ENCODE results near the gene TMEM225.
"Not testable (repeated sequence)": the region's sequence is repeated elsewhere in the genome, so short reads cannot be mapped to it uniquely, and the experiment has no call there.

TMEM225 gene

DNA sequence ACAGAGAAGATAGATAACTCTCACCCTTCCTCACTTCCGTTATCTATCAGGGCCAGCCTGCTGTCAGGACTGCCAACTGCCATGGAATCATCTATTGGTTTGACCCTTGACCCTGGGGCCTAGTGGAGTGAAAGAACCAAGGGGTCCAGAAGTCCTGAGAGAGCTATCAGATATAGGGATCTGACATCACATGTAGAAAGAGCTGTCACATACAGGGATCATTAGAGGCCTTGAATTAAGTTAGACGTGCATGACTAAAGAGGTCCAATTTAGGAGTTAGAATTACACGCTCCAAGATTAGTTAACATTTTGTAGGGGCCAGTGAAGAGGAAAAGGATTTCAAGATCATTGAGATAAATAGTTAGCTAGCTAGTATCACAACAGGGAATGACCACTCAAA lies at the start of gene TMEM225:
Gene TMEM225 (minus strand): TSS at position 101 of the 400 bp plus-strand sequence. CDS start 245 bp downstream, outside the sequence.
- DNase-seq: no peak

DNA sequence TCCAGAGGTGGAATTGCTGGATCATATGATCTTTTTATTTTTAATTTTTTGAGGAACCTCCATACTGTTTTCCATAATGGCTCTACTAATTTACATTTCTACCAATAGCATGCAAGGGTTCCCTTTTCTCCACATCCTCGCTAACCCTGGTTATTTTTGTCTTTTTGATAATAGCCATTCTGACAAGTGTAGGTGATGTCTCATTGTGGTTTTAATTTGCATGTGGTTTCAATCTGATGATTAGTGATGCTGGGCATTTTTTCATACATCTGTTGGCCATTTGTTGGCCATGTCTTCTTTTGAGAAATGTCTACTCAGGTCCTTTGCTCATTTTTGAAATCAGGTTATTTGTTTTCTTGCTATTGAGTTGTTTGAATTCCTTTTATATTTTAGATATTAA lies 38.6 kb upstream of the TMEM225 start:
- DNase-seq: no peak

DNA sequence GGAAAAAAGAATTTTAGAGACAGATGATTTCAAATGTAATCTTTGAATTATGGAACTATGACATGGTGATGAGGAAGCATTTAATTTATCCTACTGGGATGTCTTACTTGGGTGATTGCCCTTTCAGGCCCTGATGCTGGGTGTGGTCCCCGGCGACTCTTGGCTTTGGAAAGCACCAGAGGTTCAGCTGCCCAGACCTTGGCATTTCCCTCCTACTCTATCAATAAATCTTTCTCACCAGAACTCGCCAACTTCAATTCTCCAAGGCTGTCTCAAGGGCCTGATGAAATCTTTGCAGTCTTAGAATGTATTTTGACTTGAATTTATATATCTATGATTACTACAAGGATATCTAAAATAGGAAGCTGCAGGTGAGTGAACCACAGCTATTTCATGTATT lies 35.5 kb upstream of the TMEM225 start:
- DNase-seq: no peak

DNA sequence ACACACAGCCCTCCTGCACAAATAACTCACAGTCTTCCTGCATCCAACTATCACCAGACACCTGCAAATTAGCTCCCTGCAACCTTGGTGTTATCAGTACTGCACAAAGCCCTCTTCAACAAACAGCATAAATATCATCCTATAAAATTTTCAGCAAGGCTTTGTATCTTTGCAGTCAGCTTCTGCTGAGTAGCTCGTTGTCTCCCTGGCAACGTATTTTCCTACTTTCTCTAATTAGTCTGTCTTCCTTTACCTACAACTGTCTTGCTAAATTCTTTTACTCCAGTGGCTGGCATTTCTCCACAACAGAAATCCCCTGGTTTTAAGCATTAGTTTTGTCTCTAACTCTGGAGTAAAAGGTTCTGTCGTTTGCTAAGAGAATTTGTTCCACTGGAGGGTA lies 20.4 kb upstream of the TMEM225 start:
- no peak for DNase-seq

DNA sequence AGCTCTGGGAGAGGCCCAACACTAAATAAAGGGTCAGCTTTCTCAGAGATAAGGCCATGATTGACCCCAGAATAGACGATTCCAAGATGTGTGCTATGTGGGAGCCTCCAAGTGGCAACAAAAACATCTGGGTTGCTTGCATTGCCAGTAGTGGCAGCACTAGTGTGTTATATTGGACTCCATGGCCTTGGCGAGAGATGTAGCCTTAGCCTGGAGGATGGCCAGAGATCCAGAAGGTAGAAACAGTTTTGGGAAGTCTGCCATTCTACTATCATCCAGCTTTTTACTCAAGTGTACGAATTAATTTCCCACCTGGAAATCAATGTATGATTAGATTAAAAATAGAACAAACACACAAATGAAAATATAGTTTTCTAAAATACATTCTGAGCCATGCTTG lies 19.5 kb upstream of the TMEM225 start:
- DNase-seq: no peak

GRCh38 chr11:123903932-123904331 lies 18.5 kb upstream of the TMEM225 start:
- no peak for DNase-seq

DNA sequence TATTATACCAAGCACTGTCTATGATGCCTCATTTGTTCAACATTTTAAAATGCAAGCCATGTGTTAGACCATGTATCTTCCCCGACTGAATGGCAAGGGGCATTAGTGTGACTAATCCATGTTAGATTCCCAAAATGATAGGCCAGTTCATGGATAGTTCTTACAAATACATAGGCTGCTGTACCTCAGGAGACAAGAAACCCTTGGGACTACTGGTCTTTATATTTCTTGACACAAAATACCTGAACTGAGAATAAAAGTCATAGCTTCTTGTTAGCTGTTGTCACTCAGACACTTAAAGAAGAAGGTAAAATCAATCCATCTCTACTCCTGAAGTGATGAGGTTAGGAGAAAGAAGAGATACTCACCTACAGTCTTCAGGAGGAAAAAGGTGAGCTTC lies 16.4 kb upstream of the TMEM225 start, which contains the start of gene OR8D4:
Gene OR8D4 (plus strand): TSS at position 301 of the 400 bp plus-strand sequence. CDS start 4,265 bp downstream, outside the sequence.
- DNase-seq: no peak

- no peak for DNase-seq
Measured at GRCh38 chr11:123899792-123900191, 14.3 kb upstream of the TMEM225 start.

DNA sequence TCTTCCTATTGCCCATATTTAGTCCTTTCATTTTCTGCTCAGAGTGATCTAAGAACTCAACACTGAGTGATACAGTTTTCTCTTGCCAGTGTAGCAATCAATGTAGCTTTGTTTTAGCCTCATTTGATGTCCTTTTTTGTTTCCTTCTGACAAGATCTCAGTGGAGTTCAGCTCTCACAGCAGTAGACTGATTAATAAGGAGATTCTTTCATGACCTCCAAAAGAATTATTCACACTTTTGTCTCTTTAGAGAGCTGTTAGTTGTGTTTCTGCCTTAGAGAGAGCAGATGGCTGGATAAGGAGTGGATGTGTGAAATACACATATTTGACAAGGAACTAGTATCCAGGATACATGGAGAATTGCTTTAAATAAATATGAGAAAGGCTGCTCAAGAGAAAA lies 6.6 kb upstream of the TMEM225 start:
- DNase-seq: no peak

DNA sequence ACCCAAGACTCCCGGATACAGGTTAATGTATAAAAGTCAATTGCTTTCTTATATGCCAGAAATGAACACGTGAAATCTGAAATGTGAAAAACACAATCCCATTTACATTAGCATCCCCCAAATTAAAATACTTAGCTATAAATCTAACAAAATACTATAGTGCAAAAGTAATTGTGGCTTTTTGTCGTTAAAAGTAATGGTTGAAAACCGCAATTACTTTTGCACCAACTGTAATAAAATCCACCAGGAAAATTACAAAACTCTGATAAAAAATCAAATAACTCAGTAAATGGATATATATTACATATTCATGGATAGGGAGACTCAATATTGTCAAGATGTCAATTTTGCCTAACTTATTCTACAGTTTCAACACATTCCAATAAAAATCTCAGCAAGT lies 4.6 kb downstream of the TMEM225 start:
- no peak for DNase-seq

DNA sequence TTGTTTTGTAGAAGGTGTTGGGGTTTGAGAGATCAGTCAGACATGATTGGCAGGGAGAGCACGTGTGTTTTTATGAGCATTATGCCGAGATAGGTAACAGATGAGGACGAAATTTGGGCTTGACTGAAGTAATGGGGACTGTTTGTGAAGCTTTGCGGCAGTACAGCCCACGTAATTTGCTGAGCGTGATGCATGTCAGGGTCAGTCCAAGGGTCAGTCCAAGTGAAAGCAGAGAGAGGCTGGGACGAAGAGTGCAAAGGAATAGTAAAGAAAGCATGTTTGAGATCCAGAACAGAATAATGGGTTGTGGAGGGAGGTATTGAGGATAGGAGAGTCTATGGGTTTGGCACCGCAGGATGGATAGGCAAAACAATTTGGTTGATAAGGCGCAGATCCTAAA lies 17.7 kb downstream of the TMEM225 start:
- not testable (repeated sequence) for DNase-seq

GRCh38 chr11:123865293-123865692 lies 20.2 kb downstream of the TMEM225 start:
- not testable (repeated sequence) for DNase-seq

- no peak for DNase-seq
Measured at GRCh38 chr11:123859731-123860130, 25.7 kb downstream of the TMEM225 start.

DNA sequence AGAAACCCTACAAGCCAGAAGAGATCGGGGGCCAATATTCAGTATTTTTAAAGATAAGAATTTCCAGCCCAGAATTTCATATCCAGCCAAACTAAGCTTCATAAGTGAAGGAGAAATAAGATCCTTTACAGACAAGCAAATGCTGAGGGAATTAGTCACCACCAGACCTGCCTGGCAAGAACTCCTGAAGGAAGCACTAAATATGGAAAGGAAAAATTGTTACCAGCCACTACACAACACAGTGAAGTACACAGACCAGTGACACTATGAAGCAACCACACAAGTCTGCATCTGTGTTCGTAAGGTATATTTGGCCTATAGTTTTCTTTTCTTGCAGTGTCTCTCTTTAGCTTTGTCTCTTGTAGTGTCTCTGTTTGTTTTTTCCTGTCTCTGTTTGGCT lies 29.0 kb downstream of the TMEM225 start:
- no peak for DNase-seq

DNA sequence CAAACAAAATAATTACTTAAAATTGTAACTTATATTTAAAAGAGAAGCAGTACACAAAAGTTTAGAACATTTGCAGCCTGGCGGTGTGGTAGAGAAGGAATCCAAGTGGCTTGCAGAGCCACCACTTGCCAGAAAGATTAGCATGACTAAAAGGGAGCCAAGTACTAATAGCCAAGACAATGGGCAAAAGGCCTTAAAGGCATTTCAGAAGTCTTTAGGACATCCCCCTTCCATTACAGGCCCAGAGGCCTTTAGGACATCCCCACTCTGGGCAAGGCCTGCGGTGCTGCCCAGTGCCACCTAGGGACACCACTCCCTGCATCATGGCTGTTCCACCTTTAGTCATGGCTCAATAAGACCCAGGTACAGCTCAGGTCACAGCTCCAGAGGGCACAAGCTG lies 32.4 kb downstream of the TMEM225 start:
- no peak for DNase-seq

DNA sequence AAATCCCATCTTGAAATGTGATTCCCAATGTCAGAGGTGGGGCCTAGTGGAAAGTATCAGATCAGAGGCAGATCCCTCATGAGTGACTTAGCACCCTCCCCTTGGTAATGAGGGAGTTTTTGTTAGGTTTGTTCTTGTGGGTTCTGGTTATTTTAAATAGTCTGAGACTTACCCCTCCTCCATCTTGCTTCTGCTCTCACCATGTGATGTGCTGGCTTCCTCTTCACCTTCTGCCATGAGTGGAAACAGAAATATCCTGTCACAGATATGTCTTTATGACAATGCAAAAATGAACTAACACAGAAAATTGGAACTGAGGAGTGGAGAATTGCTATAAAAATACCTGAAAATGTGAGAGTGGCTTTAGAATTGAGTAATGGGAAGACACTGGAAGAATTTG lies 33.1 kb downstream of the TMEM225 start:
- no peak for DNase-seq

DNA sequence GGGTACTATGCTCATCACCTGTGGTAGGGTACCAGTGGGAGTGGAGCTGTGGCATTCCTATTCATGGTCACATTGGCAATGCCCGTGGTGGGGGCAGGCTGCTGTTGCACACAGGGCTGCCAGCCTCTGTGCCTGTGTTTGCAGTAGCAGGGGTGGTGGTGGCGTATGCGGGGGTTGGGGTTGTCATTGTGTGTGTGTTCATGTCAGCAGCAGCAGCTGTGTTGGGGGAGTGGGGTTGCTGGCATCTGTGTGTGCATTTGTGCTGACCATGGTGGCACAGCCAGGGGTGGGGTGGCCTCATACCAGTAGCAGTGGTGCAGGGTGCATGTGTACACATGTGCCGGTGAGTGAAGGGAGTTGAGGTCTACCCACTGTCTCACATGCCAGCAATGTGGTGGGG lies 34.4 kb downstream of the TMEM225 start:
- DNase-seq: no peak

- no peak for DNase-seq
Measured at GRCh38 chr11:123841174-123841573, 44.3 kb downstream of the TMEM225 start.

GRCh38 chr11:123839131-123839530 lies 46.3 kb downstream of the TMEM225 start:
- DNase-seq: no peak

GRCh38 chr11:123838659-123839058 lies 46.8 kb downstream of the TMEM225 start:
- no peak for DNase-seq

GRCh38 chr11:123838199-123838598 lies 47.3 kb downstream of the TMEM225 start:
- DNase-seq: no peak

GRCh38 chr11:123833095-123833494 lies 52.4 kb downstream of the TMEM225 start:
- DNase-seq: no peak
